Measurements from ENCODE around the gene RPS27L. TPM values are rescaled to one million over a fixed set of nuclear protein-coding genes. Genes with fewer than 3 reads are reported as not detected.

The RPS27L gene
- total and polyA plus RNA-seq, 2 of the 8 experiments (the other 6 are each of a cell fraction or from before 2014, with no cell fraction given), result 115 to 143 TPM

- H4K20me1 ChIP-seq (replicated peaks in 1 of 2; ENCODE audit: control insufficient read depth in 1 of 2, insufficient read depth in 2 of 2, low read length in 2 of 2), result peaks cover 0 to 3% of the 10 kb centered on the region in 2 experiments
- H2AK5ac ChIP-seq (ENCODE audit: low read depth, low read length), result no peak overlapping the region
- H3K4me2 ChIP-seq (ENCODE audit: insufficient read depth in 1 of 2, low read depth in 2 of 2, low read length in 2 of 2), result no peak overlapping the region
- H4K8ac ChIP-seq (ENCODE audit: extremely low read depth, insufficient read depth, low read length), result no peak overlapping the region
- peaks cover 9 to 75% of the 10 kb centered on the region in 2 experiments for H3K79me2 ChIP-seq (ENCODE audit: control insufficient read depth in 1 of 2, insufficient read depth in 2 of 2, low read length in 2 of 2)
- peaks cover 7% of the 10 kb centered on the region; the same call in 1 of the 2 replicates for H3K79me1 ChIP-seq (ENCODE audit: low read depth, low read length)
- H2AFZ ChIP-seq (ENCODE audit: low read length), result no peak overlapping the region
- no peak overlapping the region for H4K5ac ChIP-seq (ENCODE audit: insufficient read length, low read depth, low read length)
- H3K9me3 ChIP-seq (ENCODE audit: insufficient read depth in 2 of 2, low read depth in 1 of 2, low read length in 1 of 2), result no peaks in the 10 kb centered on the region
- H2BK5ac ChIP-seq (ENCODE audit: low read depth, low read length), result no peak overlapping the region
- H3K9ac ChIP-seq (replicated peaks in 1 of 4; ENCODE audit: extremely low read depth in 1 of 4, low read depth in 3 of 4, low read length in 3 of 4), result no peak overlapping the region
- H3K18ac ChIP-seq (ENCODE audit: extremely low read depth, low read length), result no peak overlapping the region
- H3K4ac ChIP-seq (replicated peaks; ENCODE audit: insufficient read length, low read depth, low read length), result no peak overlapping the region
- DNase-seq (ENCODE audit: low read depth in 1 of 2, low spot score in 2 of 2), result peak in 1 of 2 experiments; percentile 10
- POLR2A ChIA-PET (ENCODE audit: partially characterized antibody), result interaction anchor here (1.0 to 1.5 kb wide), 2 partner anchors 84 to 120 kb away, joined by 3 to 4 read pairs; no protein-coding TSS in a partner anchor
- CTCF ChIA-PET (ENCODE audit: partially characterized antibody), result interaction anchor here (1.8 kb wide), 1 partner anchor 10 kb away, joined by 11 read pairs; no protein-coding TSS in a partner anchor
- no peak overlapping the region for H3K14ac ChIP-seq (ENCODE audit: insufficient read length)
- no peak overlapping the region for H3K23ac ChIP-seq (ENCODE audit: insufficient read length)
- H3K56ac ChIP-seq (replicated peaks; ENCODE audit: insufficient read length, low read depth, low read length), result no peak overlapping the region
- no peak for FAIRE-seq
- H2BK20ac ChIP-seq (ENCODE audit: low read length), result no peak overlapping the region
- no peak overlapping the region for H3K4me3 ChIP-seq (ENCODE audit: extremely low read depth in 1 of 4, insufficient read depth in 2 of 4, low read depth in 3 of 4, low read length in 4 of 4)
- no peak overlapping the region for H3K27ac ChIP-seq (ENCODE audit: low read depth, low read length)
- H3K27me3 ChIP-seq (replicated peaks in 1 of 4; ENCODE audit: control insufficient read depth in 3 of 4, extremely low read depth in 1 of 4, insufficient read depth in 3 of 4, low read length in 3 of 4), result no peaks in the 10 kb centered on the region
- H2BK15ac ChIP-seq (ENCODE audit: low read length), result no peak overlapping the region
- peaks cover 0 to 11% (median 9%) of the 10 kb centered on the region in 4 experiments; a peak in 4 of 7 replicates for H3K4me1 ChIP-seq (replicated peaks in 1 of 4; ENCODE audit: control insufficient read depth in 3 of 4, insufficient read depth in 4 of 4, low read length in 3 of 4)
- H4K91ac ChIP-seq (replicated peaks; ENCODE audit: insufficient read length, low read length), result no peak overlapping the region
- no peak overlapping the region for H2BK120ac ChIP-seq (replicated peaks; ENCODE audit: low read depth, low read length)
- no peaks in the 10 kb centered on the region for H3K36me3 ChIP-seq (ENCODE audit: control insufficient read depth in 2 of 4, insufficient read depth in 4 of 4, low read length in 3 of 4)
- 95% methylated on average over 5 of the region's 5 CpGs; no CpG with 5 or more reads in 1 of the 2 experiments for WGBS, 2 experiments (ENCODE audit: extremely low coverage in 1 of 2, insufficient coverage in 1 of 2, insufficient read length in 1 of 2, insufficient replicate concordance in 2 of 2, low coverage in 1 of 2, low lambda C conversion rate in 2 of 2, missing lambda C conversion rate in 1 of 2)
- H3K23me2 ChIP-seq (ENCODE audit: low read depth, low read length), result peaks cover 6% of the 10 kb centered on the region; the same call in 1 of the 2 replicates
- H2BK12ac ChIP-seq (ENCODE audit: low read depth, low read length), result no peak overlapping the region
- TF ChIP-seq NANOG (IDR thresholded peaks at IDR 0.05; ENCODE audit: insufficient read depth, low read depth, low read length, poor library complexity, severe bottlenecking) (no peak), POU5F1 (IDR thresholded peaks at IDR 0.05; ENCODE audit: low read depth, low read length) (no peak), SIX5 (IDR thresholded peaks at IDR 0.05; ENCODE audit: low read depth, low read length) (no peak), NRF1 (IDR thresholded peaks at IDR 0.05; ENCODE audit: low read depth, low read length) (no peak), PHF8 (conservative IDR thresholded peaks at IDR 0.05; ENCODE audit: low read depth, low read length) (no peak), ATF3 (IDR thresholded peaks at IDR 0.05; ENCODE audit: insufficient read depth, low read depth, low read length) (no peak), SRF (IDR thresholded peaks at IDR 0.05; ENCODE audit: low read depth, low read length) (no peak), SIN3A (conservative IDR thresholded peaks at IDR 0.05 in 1 of 2, IDR thresholded peaks at IDR 0.05 in 1 of 2; ENCODE audit: low read depth in 1 of 2, low read length in 2 of 2) (no peak), BCL11A (IDR thresholded peaks at IDR 0.05; ENCODE audit: low read depth in 2 of 2, low read length in 2 of 2) (no peak), BRCA1 (IDR thresholded peaks at IDR 0.05; ENCODE audit: low read depth, low read length) (no peak), KDM4A (IDR thresholded peaks at IDR 0.05; ENCODE audit: low read depth, low read length, severe bottlenecking) (no peak), SP4 (IDR thresholded peaks at IDR 0.05; ENCODE audit: low read length) (no peak), RBBP5 (IDR thresholded peaks at IDR 0.05; ENCODE audit: borderline replicate concordance, low read depth, low read length) (no peak)
Observed at GRCh38 chr15:63192619-63193206, 35.4 kb upstream of the RPS27L start.

Measured in H1 (cell line).